GM19372 (cell line): ENCODE results near the gene PHF21B.
"Not testable (repeated sequence)": the region's sequence is repeated elsewhere in the genome, so short reads cannot be mapped to it uniquely, and the experiment has no call there.

Experiments used
- ATAC-seq: cut with Tn5 transposase; IDR thresholded peaks from one replicate; pipeline ENCODE4 v1.9.1; 2021; ENCODE audit warnings: mild to moderate bottlenecking, low read depth, moderate library complexity; ENCODE audit not compliant: unreplicated experiment

The PHF21B gene

GRCh38 chr22:44965171-44965570 lies 44.6 kb downstream of the PHF21B start:
- ATAC-seq, result no peak

- ATAC-seq, result no peak
Observed at GRCh38 chr22:44964722-44965078, 45.1 kb downstream of the PHF21B start.

DNA sequence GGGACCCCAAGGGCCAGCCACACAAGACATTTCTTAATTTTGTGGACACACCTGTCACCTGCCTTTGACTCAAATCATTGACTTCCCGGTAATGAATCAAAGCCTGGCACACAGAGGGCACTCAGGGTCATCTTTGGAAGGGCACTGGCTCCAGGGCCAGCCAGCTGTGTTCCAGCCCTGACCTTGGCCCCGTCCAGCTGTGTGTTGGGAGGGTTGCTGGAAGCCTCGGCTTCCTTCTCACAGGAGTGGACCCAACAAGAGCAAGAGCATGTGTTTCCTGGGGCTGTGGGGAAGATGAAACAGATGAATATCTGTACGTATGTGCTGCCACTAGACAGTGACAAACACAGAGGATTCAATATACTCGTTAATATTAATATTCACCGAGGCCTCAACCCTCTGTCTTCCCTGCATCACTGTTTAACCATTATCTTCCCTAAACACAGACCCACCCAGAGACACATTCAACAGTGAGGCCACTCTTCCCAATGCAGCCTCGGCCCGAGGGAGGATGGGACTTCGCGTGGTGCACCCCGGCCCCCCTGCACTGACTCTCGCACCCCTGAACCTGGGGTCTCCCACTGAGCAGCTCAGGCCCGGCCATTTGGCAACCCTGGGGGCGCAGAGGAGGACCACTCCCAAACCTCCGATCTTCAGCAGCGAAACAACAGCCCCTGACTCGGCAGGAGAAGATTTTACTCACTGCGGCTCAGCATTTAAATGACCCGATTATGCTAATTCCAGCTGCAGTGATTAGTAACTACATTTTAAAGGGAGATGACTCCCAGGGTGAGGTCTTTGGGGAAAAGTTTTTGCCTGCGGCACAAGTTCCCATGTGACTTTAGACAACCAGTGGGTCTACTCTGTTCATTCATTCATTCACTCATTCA lies 45.7 kb downstream of the PHF21B start:
- ATAC-seq, result no peak

GRCh38 chr22:44962741-44963454 lies 46.9 kb downstream of the PHF21B start:
- no peak for ATAC-seq

- not testable (repeated sequence) for ATAC-seq
Observed at GRCh38 chr22:44961682-44962081, 48.1 kb downstream of the PHF21B start.

- no peak for ATAC-seq
Observed at GRCh38 chr22:44956840-44957767, 52.7 kb downstream of the PHF21B start.

GRCh38 chr22:44955102-44955501 lies 54.7 kb downstream of the PHF21B start:
- ATAC-seq, result no peak

DNA sequence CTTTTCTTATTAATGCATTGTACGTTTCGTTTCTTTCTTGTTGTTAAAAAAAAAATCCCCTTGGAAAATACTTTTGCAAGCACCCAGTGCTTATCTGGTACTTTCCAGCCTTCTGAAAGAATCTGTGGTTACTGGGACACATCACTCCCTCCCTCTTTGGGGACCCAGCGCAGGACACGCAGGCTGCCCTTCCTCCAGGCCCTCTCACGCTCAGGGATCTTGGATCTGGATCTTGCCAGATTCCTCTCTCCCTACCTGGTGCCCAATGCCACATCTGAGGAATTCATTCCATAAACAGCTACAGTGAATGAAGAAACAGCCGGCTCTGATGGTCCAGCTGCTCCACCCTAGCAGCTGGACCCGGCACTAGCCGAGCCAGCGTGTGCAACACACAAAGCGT lies 55.7 kb downstream of the PHF21B start:
- no peak for ATAC-seq

GRCh38 chr22:44952863-44953746 lies 56.7 kb downstream of the PHF21B start:
- no peak for ATAC-seq

DNA sequence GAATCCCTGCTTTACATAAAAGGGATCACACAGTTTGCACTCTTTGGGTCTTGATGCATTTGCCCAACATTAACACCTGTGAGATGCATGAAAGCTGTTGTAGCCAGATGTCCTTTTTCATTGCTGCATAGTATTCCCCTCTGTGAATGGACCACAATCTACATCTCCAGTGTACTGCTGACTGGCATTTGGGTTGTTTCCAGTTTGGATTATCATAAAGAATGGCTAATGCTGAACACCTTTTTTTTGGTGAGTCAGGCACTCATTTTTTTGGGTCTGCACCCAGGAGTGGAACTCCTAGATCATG lies 58.3 kb downstream of the PHF21B start:
- no peak for ATAC-seq

GRCh38 chr22:44950806-44951509 lies 58.8 kb downstream of the PHF21B start:
- no peak for ATAC-seq

- ATAC-seq, result no peak
Observed at GRCh38 chr22:44947846-44948245, 62.0 kb downstream of the PHF21B start.

GRCh38 chr22:44947049-44947448 lies 62.8 kb downstream of the PHF21B start:
- no peak for ATAC-seq

- ATAC-seq, result no peak
Observed at GRCh38 chr22:44944883-44945601, 64.8 kb downstream of the PHF21B start.

DNA sequence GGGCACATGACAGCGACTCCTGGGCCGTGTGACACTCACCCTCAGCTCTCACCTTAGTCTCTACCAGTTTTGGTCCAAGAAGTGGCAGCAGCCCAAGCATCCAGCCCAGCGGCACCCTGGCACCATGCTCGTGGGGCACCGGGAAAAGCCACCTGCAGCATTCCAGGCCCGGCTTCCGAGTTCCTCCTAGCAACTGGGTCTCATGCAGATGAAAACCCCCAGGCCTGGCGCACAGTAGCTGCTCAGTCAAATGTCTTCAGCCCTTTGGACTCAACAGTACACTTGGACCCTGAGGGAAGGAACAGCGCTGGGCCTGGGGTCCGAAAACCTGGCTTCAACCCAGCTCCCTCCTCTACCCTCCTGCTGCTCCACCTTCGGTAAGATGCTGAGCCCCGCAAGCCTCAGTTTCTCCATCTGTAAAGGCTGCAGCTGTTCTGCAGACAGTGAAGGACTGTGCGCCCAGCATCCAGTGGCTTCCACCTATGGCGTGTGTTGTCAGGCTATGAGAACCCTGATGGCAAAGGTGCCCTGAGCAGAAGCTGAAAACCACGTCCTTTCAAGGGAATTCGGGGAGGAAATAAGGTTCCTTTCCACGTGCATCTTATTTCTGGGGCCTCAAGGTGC lies 66.0 kb downstream of the PHF21B start:
- no peak for ATAC-seq

GRCh38 chr22:44942979-44943700 lies 66.7 kb downstream of the PHF21B start:
- no peak for ATAC-seq

DNA sequence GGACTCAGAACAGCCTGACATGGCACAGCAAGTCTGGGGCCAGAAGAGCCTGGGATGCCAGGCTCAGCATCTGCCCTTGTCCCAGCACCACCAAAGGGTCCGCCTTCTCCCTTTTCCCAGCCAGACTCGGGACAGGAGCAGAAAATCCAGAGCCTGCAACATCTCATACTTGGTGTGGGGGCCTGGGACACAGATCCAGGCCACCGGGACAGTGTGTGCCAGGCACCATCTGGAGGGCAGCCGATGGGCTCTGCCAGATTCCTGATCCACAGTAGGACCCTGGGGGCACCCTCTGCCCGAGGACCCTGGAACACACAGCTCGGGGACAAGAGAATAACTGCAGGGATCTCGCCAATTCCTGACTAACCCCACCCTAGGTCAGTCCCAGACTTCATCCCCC lies 67.7 kb downstream of the PHF21B start:
- ATAC-seq, result no peak

DNA sequence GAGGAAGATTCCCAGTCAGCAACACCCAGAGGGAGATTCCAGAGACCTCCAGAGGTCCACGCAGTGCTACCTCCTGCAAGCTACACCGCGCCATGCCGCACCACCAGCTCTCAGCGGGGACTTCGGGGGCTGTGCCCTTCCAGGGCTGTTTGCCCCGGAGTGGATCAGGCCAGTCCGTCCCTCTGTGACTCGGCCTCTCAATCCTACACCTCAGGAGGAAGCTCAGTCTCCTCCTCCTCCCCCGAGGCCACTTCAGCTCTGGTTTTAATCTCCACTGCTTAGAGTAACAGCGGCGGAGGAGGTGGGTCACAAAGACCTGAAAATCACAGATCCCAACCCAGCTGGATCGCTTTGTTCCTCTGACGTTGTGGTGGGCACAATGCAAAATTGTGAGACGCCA lies 68.6 kb downstream of the PHF21B start:
- ATAC-seq, result no peak
